K562 (cell line): ENCODE results near the gene MAP7D1. TPM values are rescaled to one million over a fixed set of nuclear protein-coding genes. Genes with fewer than 3 reads are reported as not detected.

ENCODE experiments used
- ADNP ChIP-seq: fragments of 200-800 bp; sonication (Bioruptor generic); IDR thresholded peaks from 2 replicates; pipeline ENCODE4 v1.6.1; 2016; ENCODE audit warnings: missing genetic modification characterization, missing compliant biosample characterization
- ASH1L ChIP-seq: fragments of 450-650 bp; IDR thresholded peaks from 2 replicates; pipeline ENCODE4 v1.6.1; 2018; ENCODE audit warnings: borderline replicate concordance, mild to moderate bottlenecking, low read depth; ENCODE audit not compliant: partially characterized antibody
- BRD4 ChIP-seq: fragments of 200-600 bp; sonication (generic); IDR thresholded peaks from 2 replicates; pipeline ENCODE4 v1.6.1; 2017; ENCODE audit warnings: inconsistent platforms
- CBX3 ChIP-seq, 2 experiments: IDR thresholded peaks; 1 replicate in 1 of 2; 2 replicates in 1 of 2; pipeline ENCODE4 v1.6.1; 2012; ENCODE audit warnings: inconsistent platforms in 2 of 2, low read length in 2 of 2, borderline replicate concordance in 1 of 2, control low read depth in 1 of 2
- CREM ChIP-seq: IDR thresholded peaks from 2 replicates; pipeline ENCODE4 v1.6.1; 2014; ENCODE audit warnings: antibody characterized with exemption, low read depth
- DPF2 ChIP-seq: fragments of 450-650 bp; IDR thresholded peaks from 2 replicates; pipeline ENCODE4 v1.6.1; 2016
- EHMT2 ChIP-seq: fragments of 450-650 bp; IDR thresholded peaks from 2 replicates; pipeline ENCODE4 v1.6.1; 2018; ENCODE audit warnings: antibody characterized with exemption
- FOS ChIP-seq: IDR thresholded peaks from 3 replicates; pipeline ENCODE4 v1.6.1; 2011; ENCODE audit not compliant: insufficient read length; ENCODE audit errors: extremely low read depth
- HMG20A ChIP-seq: fragments of 450-650 bp; formaldehyde crosslinking; conservative IDR thresholded peaks from 2 replicates; pipeline ENCODE4 v1.4.0; 2020; ENCODE audit warnings: mild to moderate bottlenecking, mixed read lengths
- KAT2B ChIP-seq: IDR thresholded peaks from one replicate; pipeline ENCODE4 v1.6.1; 2012; ENCODE audit warnings: low read depth, mild to moderate bottlenecking, control low read depth, inconsistent platforms, low read length, moderate library complexity
- MBD1 ChIP-seq: fragments of 250-450 bp; sonication (Bioruptor Pico); IDR thresholded peaks from 2 replicates; pipeline ENCODE4 v1.8.0; 2022; ENCODE audit warnings: inconsistent platforms
- NCOR1 ChIP-seq: fragments of 450-650 bp; IDR thresholded peaks from 2 replicates; pipeline ENCODE4 v1.6.1; 2016; ENCODE audit warnings: mild to moderate bottlenecking, moderate library complexity
- NONO ChIP-seq, 2 experiments: fragments of 200-400 bp in 1 of 2; fragments of 450-650 bp in 1 of 2; formaldehyde crosslinking in 1 of 2; IDR thresholded peaks; 2 replicates each; pipeline ENCODE4 v1.6.1; 2017; ENCODE audit warnings: low read depth in 2 of 2, mild to moderate bottlenecking in 2 of 2, moderate library complexity in 2 of 2, low read length in 1 of 2
- NR0B1 ChIP-seq: fragments of 450-650 bp; IDR thresholded peaks from one replicate; pipeline ENCODE4 v1.6.1; 2018; ENCODE audit warnings: mild to moderate bottlenecking, moderate library complexity; ENCODE audit not compliant: partially characterized antibody
- NR2C2 ChIP-seq, 2 experiments: fragments of 200-800 bp in 1 of 2; sonication (Bioruptor generic) in 1 of 2; sonication (generic) in 1 of 2; formaldehyde crosslinking in 1 of 2; IDR thresholded peaks; 2 replicates each; pipeline versions ENCODE4 v1.6.1 to v1.8.0; 2016 to 2022; ENCODE audit warnings: mild to moderate bottlenecking in 1 of 2, missing compliant biosample characterization in 1 of 2, missing genetic modification characterization in 1 of 2, missing genetic modification reagents in 1 of 2
- PCBP2 ChIP-seq: fragments of 200-400 bp; formaldehyde crosslinking; IDR thresholded peaks from 2 replicates; pipeline ENCODE4 v1.6.1; 2018; ENCODE audit warnings: low read length, low read depth, mild to moderate bottlenecking, moderate library complexity; ENCODE audit not compliant: poor library complexity, severe bottlenecking
- SMARCA5 ChIP-seq: fragments of 450-650 bp; IDR thresholded peaks from 2 replicates; pipeline ENCODE4 v1.6.1; 2016
- SRSF9 ChIP-seq: fragments of 200-400 bp; formaldehyde crosslinking; IDR thresholded peaks from 2 replicates; pipeline ENCODE4 v1.6.1; 2017; ENCODE audit warnings: low read depth, low read length, borderline replicate concordance
- TCFL5 ChIP-seq: fragments of 250-450 bp; sonication (Bioruptor Pico); conservative IDR thresholded peaks from 2 replicates; pipeline ENCODE4 v1.6.1; 2021; ENCODE audit warnings: mild to moderate bottlenecking, moderate library complexity, matching md5 sums
- TSC22D4 ChIP-seq: fragments of 450-650 bp; IDR thresholded peaks from 2 replicates; pipeline ENCODE4 v1.6.1; 2016; ENCODE audit warnings: missing genetic modification characterization, missing biosample characterization, control low read depth
- ZBTB26 ChIP-seq: fragments of 450-650 bp; formaldehyde crosslinking; IDR thresholded peaks from 2 replicates; pipeline ENCODE4 v1.4.0; 2022; ENCODE audit warnings: missing genetic modification characterization
- ZC3H4 ChIP-seq: sonication (generic); formaldehyde crosslinking; IDR thresholded peaks from 2 replicates; pipeline ENCODE4 v1.9.0; 2021; ENCODE audit warnings: missing genetic modification reagents, borderline replicate concordance
- ZEB2 ChIP-seq: fragments of 450-650 bp; IDR thresholded peaks from 2 replicates; pipeline ENCODE4 v1.6.1; 2016
- ZKSCAN1 ChIP-seq: fragments of 150-350 bp; IDR thresholded peaks from 2 replicates; pipeline ENCODE4 v1.6.1; 2016; ENCODE audit warnings: low read depth, low read length
- ZNF212 ChIP-seq: fragments of 450-650 bp; formaldehyde crosslinking; IDR thresholded peaks from 2 replicates; pipeline ENCODE4 v1.4.0; 2020; ENCODE audit warnings: mild to moderate bottlenecking
- ZNF507 ChIP-seq: conservative IDR thresholded peaks from 2 replicates; pipeline ENCODE4 v1.6.1; 2017; ENCODE audit warnings: missing genetic modification characterization, missing compliant biosample characterization
- ZNF583 ChIP-seq: fragments of 250-450 bp; sonication (Bioruptor Pico); IDR thresholded peaks from 2 replicates; pipeline ENCODE4 v1.4.0; 2020
- ZNF780A ChIP-seq: fragments of 250-450 bp; sonication (Bioruptor Pico); IDR thresholded peaks from 2 replicates; pipeline ENCODE4 v1.5.0; 2021; ENCODE audit warnings: mild to moderate bottlenecking
- polyA plus RNA-seq, 8 experiments: library from polyadenylated mRNA; depleted of rRNA in 4 of 8; stranded (reverse) in 5 of 8; unstranded in 3 of 8; fragments of >200 nt; fragmentation: Nextera tagmentation in 2 of 8; fragmentation: Illumina TruSeq in 1 of 8; extraction: Ambion mirVana in 2 of 8; extraction: Trizol in 1 of 8; gene quantifications; 2 replicates each; pipeline versions ENCODE4 v1.2.1 to v1.2.3, GENCODE V29; 2011 to 2014; ENCODE audit warnings: inconsistent platforms in 1 of 8, missing spikeins in 1 of 8
- total RNA-seq, 7 experiments: library from RNA; depleted of rRNA in 6 of 7; stranded (reverse); fragments of >200 nt in 6 of 7; fragmentation: Illumina TruSeq in 2 of 7; extraction: Trizol in 2 of 7; gene quantifications; 2 replicates each; pipeline versions ENCODE4 v1.2.1 to v1.2.3, GENCODE V29; 2011 to 2021; ENCODE audit warnings: low replicate concordance in 1 of 7

The MAP7D1 gene
- total and polyA plus RNA-seq, 9 of the 15 experiments (the other 6 are each of a cell fraction or from before 2014, with no cell fraction given): 3.6 to 108 (median 34.5) TPM

- TF ChIP-seq ZBTB26 (CRISPR knock-in tag) (no peak), DPF2 (no peak), CBX3 (IDR thresholded peaks at IDR 0.05; ENCODE audit: borderline replicate concordance in 1 of 2, low read length in 2 of 2) (no peak), ZNF583 (CRISPR knock-in tag) (peak; percentile 71; the same call in 1 of the 2 replicates), NR0B1 (no peak), KAT2B (no peak), FOS (no peak), SRSF9 (no peak), EHMT2 (no peak), ZKSCAN1 (no peak), SMARCA5 (no peak), TCFL5 (CRISPR knock-in tag) (no peak; the same call in 1 of the 2 replicates), TSC22D4 (no peak), ZNF780A (CRISPR knock-in tag) (no peak), ZC3H4 (CRISPR knock-in tag) (no peak), ZNF212 (CRISPR knock-in tag) (no peak), NONO (IDR thresholded peaks at IDR 0.05; ENCODE audit: low read depth in 2 of 2, low read length in 1 of 2) (no peak), MBD1 (CRISPR knock-in tag) (no peak), ASH1L (no peak), PCBP2 (no peak), CREM (peak; percentile 64), NCOR1 (no peak), HMG20A (CRISPR knock-in tag) (no peak), ADNP (tag) (no peak), ZEB2 (no peak), BRD4 (no peak), ZNF507 (tag) (no peak), NR2C2 (CRISPR knock-in tag; IDR thresholded peaks at IDR 0.05) (peak; percentile 66; the same call in 1 of the 2 replicates), NR2C2 (tag; IDR thresholded peaks at IDR 0.05) (peak; percentile 78)
Observed at GRCh38 chr1:36160949-36161485, 5.1 kb downstream of the MAP7D1 start (continued).
